Muscle of arm (tissue), 12 donors: Measurements from ENCODE around the gene INCENP. TPM values are rescaled to one million over a fixed set of nuclear protein-coding genes. Genes with fewer than 3 reads are reported as not detected.
A peak's percentile ranks its signal among the peaks of the same experiment; 100 is the strongest.

Experiments
- DNase-seq: peaks from one replicate; pipeline ENCODE4 v3.0.0-alpha.2; 2013
- polyA plus RNA-seq, 12 donors: library from polyadenylated mRNA; unstranded; fragments of 120-200 nt; gene quantifications; one replicate each; pipeline ENCODE4 v1.2.1, GENCODE V29; 2013; ENCODE audit not compliant: insufficient read length in 12 of 12

INCENP gene
- polyA plus RNA-seq, 12 donors = 13.3 to 28.5 (median 17.0) TPM; not detected in 1

DNA sequence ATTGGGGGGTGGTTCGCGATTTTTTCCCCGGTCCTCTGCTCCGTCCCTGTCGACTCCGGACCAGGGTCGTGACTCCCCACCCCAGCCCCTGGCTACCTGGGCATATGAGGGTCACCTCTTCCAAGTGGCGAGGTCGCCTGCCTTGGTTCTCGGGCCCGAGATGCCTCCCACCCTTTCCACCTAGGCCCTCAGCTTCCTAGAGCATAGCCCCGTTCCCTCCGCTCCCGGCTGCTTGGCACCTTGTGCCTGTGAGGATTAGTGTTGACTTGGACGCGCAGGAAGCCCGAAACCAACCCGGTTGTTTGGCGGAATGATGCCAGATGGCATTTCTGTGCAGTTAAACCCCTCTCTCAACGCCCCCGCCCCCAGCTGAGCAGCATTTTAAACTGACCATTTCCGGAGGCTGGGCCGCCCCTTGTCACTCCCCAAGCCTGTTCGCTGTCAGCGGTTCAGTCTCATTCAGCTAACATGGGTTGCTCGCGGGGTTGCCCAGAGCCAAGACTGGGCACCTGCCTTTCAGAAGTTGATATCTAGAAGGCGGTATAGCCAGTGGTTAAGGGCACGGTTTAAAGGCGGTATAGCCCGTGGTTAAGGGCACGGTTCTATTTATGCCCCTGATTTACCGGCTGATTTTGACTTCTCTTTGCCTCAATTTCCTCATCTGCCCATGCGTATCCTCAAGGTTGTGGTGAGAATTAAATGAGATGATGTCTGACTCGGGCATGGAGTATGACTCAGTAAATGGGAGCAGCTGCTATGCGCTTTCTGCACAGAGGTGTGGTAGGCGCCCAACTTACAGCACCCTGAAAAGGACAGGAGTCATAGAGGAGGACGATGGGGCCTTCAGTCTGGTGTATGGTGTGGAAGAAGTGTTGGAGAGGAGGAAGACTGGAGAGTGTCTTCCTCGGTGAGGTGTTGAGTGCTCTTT, 639 bp downstream of the INCENP start:
- DNase-seq = peak; percentile 33

GRCh38 chr11:62125316-62125715, 1.5 kb downstream of the INCENP start:
- DNase-seq = no peak

DNA sequence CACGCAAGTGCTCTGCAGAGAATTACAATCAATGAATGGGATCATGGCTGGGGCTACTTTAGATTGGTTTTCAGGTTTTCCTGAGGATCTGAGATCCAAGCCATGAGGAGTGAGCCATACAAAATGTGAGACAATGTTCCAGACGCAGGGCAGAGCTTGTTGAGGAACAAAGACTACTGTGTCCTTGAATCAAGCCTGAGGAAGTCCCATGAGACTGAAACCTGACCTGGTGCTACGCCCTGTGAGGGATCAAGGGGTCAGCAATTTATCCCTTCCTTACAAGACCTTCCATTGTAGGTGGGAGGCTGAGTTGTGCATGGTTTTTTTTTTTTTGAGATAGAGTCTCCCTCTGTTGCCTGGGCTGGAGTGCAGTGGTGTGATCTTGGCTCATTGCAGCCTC, 2.1 kb downstream of the INCENP start:
- DNase-seq = no peak

- DNase-seq = no peak
Observed at GRCh38 chr11:62127426-62127825, 3.6 kb downstream of the INCENP start.

DNA sequence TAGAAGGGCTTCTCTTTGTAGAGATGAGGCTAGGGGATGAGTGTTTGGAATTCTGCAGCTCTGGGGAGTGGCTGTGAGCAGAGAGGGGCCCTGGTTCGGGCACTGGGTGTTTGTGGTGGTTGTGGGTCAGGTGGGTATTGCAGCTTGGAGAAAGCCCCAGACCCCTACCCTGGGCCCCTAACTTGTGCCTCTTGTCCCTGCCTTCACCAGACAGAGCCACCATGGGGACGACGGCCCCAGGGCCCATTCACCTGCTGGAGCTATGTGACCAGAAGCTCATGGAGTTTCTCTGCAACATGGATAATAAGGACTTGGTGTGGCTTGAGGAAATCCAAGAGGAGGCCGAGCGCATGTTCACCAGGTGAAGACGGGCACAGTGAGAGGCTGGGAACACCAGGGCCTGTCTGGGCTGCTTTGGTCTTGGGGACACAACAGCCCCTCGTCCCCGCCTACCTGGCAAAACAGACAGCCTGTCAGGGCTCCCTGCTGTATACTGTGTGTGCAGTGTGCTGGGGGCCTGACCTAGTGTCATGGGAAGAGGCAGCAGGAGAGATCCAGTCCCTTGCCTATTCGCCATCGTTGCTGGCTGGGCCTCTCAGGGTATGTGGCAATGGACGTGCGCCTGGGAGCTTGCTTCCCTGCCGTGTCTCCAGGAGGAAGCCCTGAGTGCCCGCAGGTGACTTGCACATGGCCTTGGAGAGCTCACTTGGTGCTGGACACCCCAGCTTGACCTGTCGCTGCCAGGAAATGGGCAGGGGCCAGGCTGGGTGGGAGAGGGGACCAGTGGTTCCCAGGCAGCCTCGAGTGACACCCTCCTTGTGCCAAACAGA, 4.3 kb downstream of the INCENP start:
- no peak for DNase-seq

DNA sequence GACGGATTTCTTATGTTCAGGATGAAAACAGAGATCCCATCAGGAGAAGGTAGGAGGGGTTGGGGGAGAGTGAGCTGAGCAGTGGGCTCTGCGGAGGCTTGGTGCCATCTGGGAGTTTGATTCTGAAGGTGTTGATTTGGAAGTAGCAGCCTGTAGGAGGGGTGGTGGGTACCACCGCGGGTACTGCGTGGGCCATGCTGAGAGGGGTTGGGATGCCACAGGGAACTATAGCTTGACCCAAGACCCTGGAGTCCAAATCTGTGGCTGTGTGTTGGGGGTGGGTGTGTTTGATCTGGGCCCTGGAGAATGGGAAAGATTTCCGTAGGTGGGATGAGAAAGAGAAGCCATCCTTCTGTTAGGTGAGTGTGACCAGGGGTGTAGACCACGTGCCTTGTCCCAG, 5.0 kb downstream of the INCENP start:
- no peak for DNase-seq

DNA sequence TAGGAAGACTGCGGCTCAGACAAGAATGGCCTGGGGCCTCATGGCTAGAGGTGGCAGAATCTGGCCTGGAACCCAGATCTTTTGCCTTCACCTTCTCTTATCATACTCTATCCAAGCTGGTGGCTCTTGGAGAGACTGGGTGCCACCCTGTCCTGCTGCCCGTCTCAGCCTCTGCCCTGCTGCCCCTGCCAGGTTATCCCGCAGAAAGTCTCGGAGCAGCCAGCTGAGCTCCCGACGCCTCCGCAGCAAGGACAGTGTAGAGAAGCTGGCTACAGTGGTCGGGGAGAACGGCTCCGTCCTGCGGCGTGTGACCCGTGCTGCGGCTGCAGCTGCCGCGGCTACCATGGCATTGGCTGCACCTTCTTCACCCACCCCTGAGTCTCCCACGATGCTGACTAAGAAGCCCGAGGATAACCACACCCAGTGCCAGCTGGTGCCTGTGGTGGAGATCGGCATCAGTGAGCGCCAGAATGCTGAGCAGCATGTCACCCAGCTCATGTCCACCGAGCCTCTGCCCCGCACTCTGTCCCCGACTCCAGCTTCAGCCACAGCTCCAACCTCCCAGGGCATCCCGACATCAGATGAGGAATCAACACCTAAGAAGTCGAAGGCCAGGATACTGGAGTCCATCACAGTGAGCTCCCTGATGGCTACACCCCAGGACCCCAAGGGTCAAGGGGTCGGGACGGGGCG, 5.9 kb downstream of the INCENP start:
- no peak for DNase-seq

- DNase-seq = no peak
Observed at GRCh38 chr11:62130283-62131169, 6.7 kb downstream of the INCENP start.

- DNase-seq = no peak
Observed at GRCh38 chr11:62131170-62131464, 7.3 kb downstream of the INCENP start.

GRCh38 chr11:62132191-62132590, 8.4 kb downstream of the INCENP start:
- no peak for DNase-seq

DNA sequence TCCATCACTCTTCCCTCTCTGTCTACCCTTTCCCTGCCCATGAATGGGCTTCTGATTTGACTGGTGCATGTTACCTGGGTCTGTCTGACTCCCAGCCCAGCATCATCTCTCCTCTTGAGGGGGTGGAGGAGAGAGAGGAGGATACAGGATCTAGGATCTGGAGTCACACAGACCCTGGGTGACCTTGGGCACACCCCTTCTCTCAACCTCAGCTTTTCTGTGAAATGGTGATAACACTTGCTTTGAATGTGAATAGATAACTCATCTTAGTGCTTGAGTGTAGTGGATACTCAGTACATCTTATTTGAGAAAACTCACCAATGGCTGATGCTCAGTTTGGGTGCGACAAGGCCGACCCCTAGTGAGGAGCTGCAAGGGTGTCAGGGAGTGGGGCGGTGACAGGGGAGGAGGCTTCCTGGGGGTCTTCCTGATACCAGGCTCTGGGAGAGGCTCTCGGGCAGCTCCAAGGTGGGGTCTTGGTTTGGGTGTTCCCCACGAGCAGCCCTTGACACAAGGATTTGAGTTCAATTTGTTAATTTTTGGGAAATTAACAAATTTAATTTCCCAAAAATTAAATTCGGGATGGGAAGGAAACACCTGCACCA, 9.0 kb downstream of the INCENP start:
- DNase-seq = no peak

GRCh38 chr11:62133328-62134065, 9.7 kb downstream of the INCENP start:
- DNase-seq = no peak

DNA sequence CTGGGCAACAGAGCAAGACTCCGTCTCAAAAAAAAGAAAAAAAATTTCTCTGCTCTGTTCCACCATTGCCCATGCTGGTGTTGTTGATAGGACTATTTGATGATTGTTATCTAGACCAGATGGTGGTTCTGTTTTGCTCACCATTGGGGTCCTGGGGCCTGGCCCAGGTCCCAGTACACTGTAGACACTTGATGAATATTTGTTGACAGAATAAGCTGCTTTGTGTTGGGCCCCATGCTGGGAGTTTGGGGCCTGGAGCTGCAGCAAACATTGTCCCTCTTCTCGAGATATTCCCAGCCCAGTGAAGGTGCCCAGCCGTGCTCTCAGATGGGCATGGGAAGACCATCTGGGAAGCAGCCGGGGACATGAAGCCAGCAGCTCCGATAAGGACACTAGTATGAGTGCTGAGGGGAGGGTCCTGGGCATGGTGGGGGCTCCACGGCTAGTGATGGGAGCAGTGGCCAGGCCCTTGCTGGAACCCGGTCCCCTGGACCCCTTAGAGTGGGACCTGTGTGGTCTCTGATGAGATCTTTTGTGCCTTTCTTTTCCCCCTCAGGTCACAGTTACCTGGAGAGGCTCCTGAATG, 13.6 kb downstream of the INCENP start:
- no peak for DNase-seq

DNA sequence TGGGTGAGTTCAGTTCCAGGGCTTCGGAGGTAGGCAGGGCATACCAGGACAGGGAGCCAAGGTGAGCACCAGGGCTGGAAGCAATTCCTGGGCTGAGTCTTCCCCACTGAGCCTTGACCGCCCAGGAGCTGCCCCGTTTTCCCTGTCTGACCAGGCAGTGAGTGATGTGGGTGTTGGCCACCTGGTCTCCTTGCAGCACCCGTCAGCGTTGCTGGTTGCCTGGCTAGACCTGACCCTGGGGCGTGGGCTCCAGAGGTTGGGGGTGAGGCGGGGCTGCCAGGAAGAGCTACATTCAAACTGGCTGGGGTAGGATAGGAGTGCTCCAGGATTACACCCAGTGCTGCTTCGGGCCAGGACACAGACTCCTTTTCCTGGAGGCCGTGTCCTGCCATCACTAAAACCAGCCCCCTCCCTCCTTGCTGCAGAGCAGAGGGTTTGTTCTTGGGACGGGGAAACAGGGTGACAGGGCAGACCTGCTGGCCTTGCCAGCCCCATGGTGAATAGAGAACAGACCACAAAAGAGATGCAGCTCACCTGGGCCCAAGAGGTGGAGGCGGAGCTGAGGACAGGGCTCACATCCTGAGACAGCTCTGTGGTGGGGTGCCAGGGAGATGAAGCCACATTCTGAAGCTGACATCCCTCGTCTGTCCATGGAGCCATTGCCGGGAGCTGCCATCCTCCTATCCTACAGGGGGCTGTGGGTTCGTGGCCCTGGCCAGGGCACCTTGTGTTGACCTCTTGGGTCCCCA, 14.2 kb downstream of the INCENP start:
- no peak for DNase-seq

GRCh38 chr11:62138630-62139425, 15.0 kb downstream of the INCENP start:
- no peak for DNase-seq

- DNase-seq = no peak
Observed at GRCh38 chr11:62139526-62140303, 15.9 kb downstream of the INCENP start.
